Measurements from ENCODE around the gene FMNL2.

The FMNL2 gene

GRCh38 chr2:152450176-152450575 lies 115.2 kb downstream of the FMNL2 start:
- no peak for DNase-seq (ENCODE audit: low spot score)

GRCh38 chr2:152452256-152452973 lies 117.4 kb downstream of the FMNL2 start:
- DNase-seq (ENCODE audit: low spot score), result no peak

- DNase-seq (ENCODE audit: low spot score), result no peak
Observed at GRCh38 chr2:152453129-152453911, 118.3 kb downstream of the FMNL2 start.

- no peak for DNase-seq (ENCODE audit: low spot score)
Observed at GRCh38 chr2:152454371-152454770, 119.4 kb downstream of the FMNL2 start.

GRCh38 chr2:152454960-152455359 lies 120.0 kb downstream of the FMNL2 start:
- no peak for DNase-seq (ENCODE audit: low spot score)

GRCh38 chr2:152455738-152456137 lies 120.8 kb downstream of the FMNL2 start:
- DNase-seq (ENCODE audit: low spot score), result no peak

GRCh38 chr2:152456262-152456661 lies 121.3 kb downstream of the FMNL2 start:
- DNase-seq (ENCODE audit: low spot score), result no peak

- DNase-seq (ENCODE audit: low spot score), result no peak
Observed at GRCh38 chr2:152458441-152458940, 123.5 kb downstream of the FMNL2 start.

- DNase-seq (ENCODE audit: low spot score), result no peak
Observed at GRCh38 chr2:152459091-152459490, 124.1 kb downstream of the FMNL2 start.

GRCh38 chr2:152460567-152460966 lies 125.6 kb downstream of the FMNL2 start:
- DNase-seq (ENCODE audit: low spot score), result no peak

- DNase-seq (ENCODE audit: low spot score), result no peak
Observed at GRCh38 chr2:152462120-152462519, 127.1 kb downstream of the FMNL2 start.

GRCh38 chr2:152462779-152463178 lies 127.8 kb downstream of the FMNL2 start:
- DNase-seq (ENCODE audit: low spot score), result no peak

- no peak for DNase-seq (ENCODE audit: low spot score)
Observed at GRCh38 chr2:152464851-152465470, 130.0 kb downstream of the FMNL2 start.

GRCh38 chr2:152465541-152465940 lies 130.6 kb downstream of the FMNL2 start:
- no peak for DNase-seq (ENCODE audit: low spot score)

GRCh38 chr2:152466041-152466440 lies 131.1 kb downstream of the FMNL2 start:
- DNase-seq (ENCODE audit: low spot score), result peak; percentile 56

- DNase-seq (ENCODE audit: low spot score), result no peak
Observed at GRCh38 chr2:152466980-152467676, 132.2 kb downstream of the FMNL2 start.

GRCh38 chr2:152467677-152468410 lies 132.9 kb downstream of the FMNL2 start:
- no peak for DNase-seq (ENCODE audit: low spot score)

GRCh38 chr2:152468899-152469692 lies 134.1 kb downstream of the FMNL2 start:
- DNase-seq (ENCODE audit: low spot score), result peak; percentile 4

- DNase-seq (ENCODE audit: low spot score), result no peak
Observed at GRCh38 chr2:152470861-152471854, 136.2 kb downstream of the FMNL2 start.
